ENCODE measurements around the gene CLPTM1L.

Gene CLPTM1L

GRCh38 chr5:1316588-1317340, 28.1 kb downstream of the CLPTM1L start:
- DNase-seq (ENCODE audit: low read depth), result no peak
- TF ChIP-seq, protein P1, sequence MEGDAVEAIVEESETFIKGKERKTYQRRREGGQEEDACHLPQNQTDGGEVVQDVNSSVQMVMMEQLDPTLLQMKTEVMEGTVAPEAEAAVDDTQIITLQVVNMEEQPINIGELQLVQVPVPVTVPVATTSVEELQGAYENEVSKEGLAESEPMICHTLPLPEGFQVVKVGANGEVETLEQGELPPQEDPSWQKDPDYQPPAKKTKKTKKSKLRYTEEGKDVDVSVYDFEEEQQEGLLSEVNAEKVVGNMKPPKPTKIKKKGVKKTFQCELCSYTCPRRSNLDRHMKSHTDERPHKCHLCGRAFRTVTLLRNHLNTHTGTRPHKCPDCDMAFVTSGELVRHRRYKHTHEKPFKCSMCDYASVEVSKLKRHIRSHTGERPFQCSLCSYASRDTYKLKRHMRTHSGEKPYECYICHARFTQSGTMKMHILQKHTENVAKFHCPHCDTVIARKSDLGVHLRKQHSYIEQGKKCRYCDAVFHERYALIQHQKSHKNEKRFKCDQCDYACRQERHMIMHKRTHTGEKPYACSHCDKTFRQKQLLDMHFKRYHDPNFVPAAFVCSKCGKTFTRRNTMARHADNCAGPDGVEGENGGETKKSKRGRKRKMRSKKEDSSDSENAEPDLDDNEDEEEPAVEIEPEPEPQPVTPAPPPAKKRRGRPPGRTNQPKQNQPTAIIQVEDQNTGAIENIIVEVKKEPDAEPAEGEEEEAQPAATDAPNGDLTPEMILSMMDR (conservative IDR thresholded peaks at IDR 0.05; ENCODE audit: control insufficient read depth, insufficient read depth, low read depth, low read length), result no peak
- H3K4me3 ChIP-seq (ENCODE audit: control insufficient read depth, low read depth, low read length), result no peak overlapping the region

DNA sequence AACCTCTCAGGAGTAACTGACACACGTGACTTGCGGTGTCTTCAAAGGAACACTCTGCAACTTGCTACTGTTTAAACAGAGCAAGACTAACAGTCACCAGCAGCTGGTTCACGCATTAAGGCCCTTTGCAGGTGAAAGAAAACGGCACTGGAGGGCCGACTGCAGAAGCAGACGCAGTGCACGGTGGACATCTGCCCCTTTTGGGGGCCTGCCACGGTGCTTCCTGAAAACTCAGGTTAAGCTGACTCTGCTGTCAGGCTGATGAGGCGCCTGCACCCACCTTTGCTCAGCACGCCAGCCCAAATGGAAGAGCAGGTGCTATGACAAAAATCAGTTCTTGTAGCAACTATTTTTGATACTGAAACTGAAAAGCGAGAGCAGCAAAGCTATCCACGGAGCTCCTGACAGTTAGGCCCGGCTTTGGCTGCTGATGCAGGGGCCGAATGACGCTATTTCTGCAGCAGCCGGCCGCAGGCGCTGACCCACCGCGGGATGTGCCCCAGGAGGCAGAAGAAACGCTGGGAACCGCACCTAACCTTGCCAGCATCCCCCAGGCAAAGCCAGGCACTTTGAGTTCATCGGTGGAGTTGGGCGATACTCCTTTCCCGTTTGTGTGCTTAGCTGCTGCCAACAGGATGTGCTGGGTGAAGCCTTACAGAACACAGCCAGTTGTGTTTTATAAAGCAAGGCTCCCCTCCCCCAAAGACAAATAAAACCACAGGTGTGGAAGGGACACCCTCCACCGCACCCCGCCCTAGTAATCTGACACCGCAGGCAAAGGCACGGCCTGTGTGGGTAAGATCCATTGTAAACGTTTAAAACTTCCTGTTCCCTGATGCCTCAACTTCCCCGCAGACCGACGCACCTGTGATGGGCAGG, 29.0 kb downstream of the CLPTM1L start:
- no peak overlapping the region for H3K4me3 ChIP-seq (ENCODE audit: control insufficient read depth, low read depth, low read length)
- no peak for DNase-seq (ENCODE audit: low read depth)
- TF ChIP-seq, protein P1 (conservative IDR thresholded peaks at IDR 0.05; ENCODE audit: control insufficient read depth, insufficient read depth, low read depth, low read length), result no peak

GRCh38 chr5:1315018-1315708, 29.7 kb downstream of the CLPTM1L start:
- TF ChIP-seq, protein P1 (conservative IDR thresholded peaks at IDR 0.05; ENCODE audit: control insufficient read depth, insufficient read depth, low read depth, low read length), result no peak
- no peak for DNase-seq (ENCODE audit: low read depth)
- no peak overlapping the region for H3K4me3 ChIP-seq (ENCODE audit: control insufficient read depth, low read depth, low read length)

DNA sequence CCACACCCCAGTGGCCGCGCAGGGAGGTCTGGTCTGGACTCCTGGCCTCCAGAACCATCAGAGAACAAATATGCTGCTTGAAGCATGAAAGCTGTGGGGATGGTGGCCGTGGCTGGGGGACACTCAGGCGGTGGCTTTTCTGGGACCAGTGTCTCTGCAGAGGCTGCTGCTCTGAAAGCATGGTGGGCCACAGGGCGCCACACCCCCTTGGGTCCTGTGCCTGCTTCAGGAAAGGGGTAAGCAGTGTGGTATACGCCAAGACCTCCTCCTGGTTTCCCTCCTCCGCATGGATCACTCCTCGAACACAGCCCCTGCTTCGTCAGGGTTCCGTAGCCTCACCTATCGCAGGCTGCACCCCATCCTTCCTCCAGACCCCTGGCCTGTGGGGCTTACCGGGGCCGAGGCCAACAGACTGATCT, 30.3 kb downstream of the CLPTM1L start:
- no peak overlapping the region for H3K4me3 ChIP-seq (ENCODE audit: control insufficient read depth, low read depth, low read length)
- no peak for DNase-seq (ENCODE audit: low read depth)
- TF ChIP-seq, protein P1 (conservative IDR thresholded peaks at IDR 0.05; ENCODE audit: control insufficient read depth, insufficient read depth, low read depth, low read length), result no peak

DNA sequence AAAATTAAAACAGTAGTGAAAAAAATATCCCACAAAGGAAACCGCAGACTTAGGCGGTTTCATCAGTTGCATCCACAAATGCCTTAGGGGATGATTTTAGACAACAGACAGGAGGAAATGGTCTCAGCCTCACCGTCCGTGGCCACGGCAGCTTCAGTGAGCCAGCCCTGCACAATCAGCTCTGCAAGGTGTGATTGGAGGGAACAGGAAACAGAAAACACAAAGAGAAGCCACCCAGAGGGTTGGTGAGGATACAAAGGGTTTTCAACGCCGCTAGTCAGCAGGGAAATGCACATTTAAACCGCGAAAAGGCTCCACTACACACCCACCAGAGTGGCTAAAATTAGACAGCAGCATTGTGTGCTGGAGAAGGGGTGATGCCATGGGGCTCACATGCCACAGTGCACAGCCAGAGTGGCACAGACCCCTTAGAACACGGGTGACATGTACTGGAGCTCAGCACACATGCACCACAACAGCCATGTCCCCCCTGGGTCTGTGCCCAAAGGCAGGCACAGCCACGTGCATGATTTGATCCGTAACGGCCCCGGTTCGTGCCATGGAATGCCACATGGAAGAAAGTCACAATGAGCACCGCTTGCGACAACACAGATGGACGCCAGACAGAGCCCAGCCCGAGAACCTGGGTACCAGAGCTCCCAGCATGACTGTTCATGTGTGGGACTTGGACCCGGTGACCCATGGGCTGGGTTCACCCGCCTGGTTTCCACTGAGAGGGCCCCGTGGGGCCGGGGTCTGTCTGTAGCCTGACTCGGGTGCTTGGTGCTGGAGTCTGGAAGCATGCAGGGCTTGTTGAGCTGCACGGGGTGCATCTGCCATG, 31.7 kb downstream of the CLPTM1L start:
- TF ChIP-seq, protein P1 (conservative IDR thresholded peaks at IDR 0.05; ENCODE audit: control insufficient read depth, insufficient read depth, low read depth, low read length), result no peak
- no peak overlapping the region for H3K4me3 ChIP-seq (ENCODE audit: control insufficient read depth, low read depth, low read length)
- DNase-seq (ENCODE audit: low read depth), result no peak

DNA sequence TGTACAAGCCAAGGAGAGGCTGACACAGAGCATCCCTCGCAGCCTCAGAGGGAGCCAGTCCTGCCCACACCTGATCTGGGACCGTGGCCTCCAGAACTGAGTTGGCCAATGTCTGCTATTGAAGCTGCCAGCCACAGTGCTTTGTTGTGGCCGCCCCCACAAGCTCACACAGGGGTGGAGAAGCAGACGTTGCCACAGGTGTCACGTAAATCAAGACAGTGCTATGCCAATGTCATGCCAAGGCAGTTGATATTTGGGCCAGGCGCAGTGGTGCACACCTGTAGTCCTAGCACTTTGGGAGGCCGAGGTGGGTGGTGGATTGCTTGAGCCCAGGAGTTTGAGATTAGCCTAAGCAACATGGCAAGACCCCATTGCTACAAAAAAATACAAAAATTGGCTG, 32.7 kb downstream of the CLPTM1L start:
- no peak overlapping the region for H3K4me3 ChIP-seq (ENCODE audit: control insufficient read depth, low read depth, low read length)
- TF ChIP-seq, protein P1 (conservative IDR thresholded peaks at IDR 0.05; ENCODE audit: control insufficient read depth, insufficient read depth, low read depth, low read length), result no peak
- DNase-seq (ENCODE audit: low read depth), result no peak
